Stomach (tissue), 4 donors: ENCODE measurements around the gene DOCK6.

ENCODE experiments used
- EP300 ChIP-seq: sonication (generic); formaldehyde crosslinking; IDR thresholded peaks from one replicate; pipeline ENCODE4 v1.6.1; 2017; ENCODE audit warnings: antibody characterized with exemption
- POLR2A ChIP-seq, 4 donors: fragments of 450-650 bp; IDR thresholded peaks; one replicate each; pipeline ENCODE4 v1.6.1; 2016; ENCODE audit warnings: antibody characterized with exemption in 4 of 4, control low read depth in 2 of 4, mild to moderate bottlenecking in 1 of 4, moderate library complexity in 1 of 4
- POLR2AphosphoS5 ChIP-seq, 3 donors: sonication (generic); formaldehyde crosslinking; IDR thresholded peaks; one replicate each; pipeline ENCODE4 v1.6.1; 2016; ENCODE audit warnings: antibody characterized with exemption in 3 of 3
- TF ChIP-seq, protein P1 (sequence below), 7 experiments: fragments of 450-650 bp in 4 of 7; fragments of 200-600 bp in 3 of 7; sonication (generic) in 3 of 7; IDR thresholded peaks; one replicate each; pipeline ENCODE4 v1.5.1; 2016 to 2019; ENCODE audit warnings: antibody characterized with exemption in 7 of 7, control low read depth in 2 of 7, mild to moderate bottlenecking in 1 of 7

DNA sequence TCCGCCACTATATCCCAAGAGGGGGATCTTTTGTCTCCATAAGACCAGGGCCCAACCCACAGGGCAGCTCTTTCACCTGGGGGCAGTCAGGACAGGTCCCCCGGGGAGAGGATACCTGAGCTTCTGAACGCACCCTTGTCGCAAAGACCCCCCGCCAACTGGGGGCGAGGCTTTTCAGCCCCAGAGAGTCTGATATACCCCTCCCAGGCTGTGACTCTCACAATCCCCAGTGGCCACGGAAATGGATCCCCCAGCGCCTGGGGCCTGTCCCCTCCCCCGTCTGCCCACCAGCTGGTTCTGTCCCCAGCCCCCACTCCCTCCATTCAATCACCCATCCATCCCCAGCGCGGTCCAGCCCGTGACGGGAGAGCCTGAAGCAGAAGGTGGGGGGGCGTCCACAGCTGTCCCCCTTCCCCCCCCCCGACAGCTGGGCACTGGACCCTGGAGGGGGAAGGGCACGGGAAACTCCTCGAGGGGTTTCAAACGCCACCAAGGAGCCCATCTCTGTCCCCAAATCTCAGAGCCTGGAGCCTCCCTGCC lies 823 bp downstream of the DOCK6 start:
- TF ChIP-seq, protein P1, sequence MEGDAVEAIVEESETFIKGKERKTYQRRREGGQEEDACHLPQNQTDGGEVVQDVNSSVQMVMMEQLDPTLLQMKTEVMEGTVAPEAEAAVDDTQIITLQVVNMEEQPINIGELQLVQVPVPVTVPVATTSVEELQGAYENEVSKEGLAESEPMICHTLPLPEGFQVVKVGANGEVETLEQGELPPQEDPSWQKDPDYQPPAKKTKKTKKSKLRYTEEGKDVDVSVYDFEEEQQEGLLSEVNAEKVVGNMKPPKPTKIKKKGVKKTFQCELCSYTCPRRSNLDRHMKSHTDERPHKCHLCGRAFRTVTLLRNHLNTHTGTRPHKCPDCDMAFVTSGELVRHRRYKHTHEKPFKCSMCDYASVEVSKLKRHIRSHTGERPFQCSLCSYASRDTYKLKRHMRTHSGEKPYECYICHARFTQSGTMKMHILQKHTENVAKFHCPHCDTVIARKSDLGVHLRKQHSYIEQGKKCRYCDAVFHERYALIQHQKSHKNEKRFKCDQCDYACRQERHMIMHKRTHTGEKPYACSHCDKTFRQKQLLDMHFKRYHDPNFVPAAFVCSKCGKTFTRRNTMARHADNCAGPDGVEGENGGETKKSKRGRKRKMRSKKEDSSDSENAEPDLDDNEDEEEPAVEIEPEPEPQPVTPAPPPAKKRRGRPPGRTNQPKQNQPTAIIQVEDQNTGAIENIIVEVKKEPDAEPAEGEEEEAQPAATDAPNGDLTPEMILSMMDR (IDR thresholded peaks at IDR 0.05): no peak
- TF ChIP-seq POLR2A (IDR thresholded peaks at IDR 0.05) (no peak), EP300 (no peak), POLR2AphosphoS5 (IDR thresholded peaks at IDR 0.05) (no peak)
